ENCODE data around the gene VCL. TPM values are rescaled to one million over a fixed set of nuclear protein-coding genes. Genes with fewer than 3 reads are reported as not detected.

VCL gene
- total RNA-seq, 1 experiment from 2014 or later: 176 TPM

DNA sequence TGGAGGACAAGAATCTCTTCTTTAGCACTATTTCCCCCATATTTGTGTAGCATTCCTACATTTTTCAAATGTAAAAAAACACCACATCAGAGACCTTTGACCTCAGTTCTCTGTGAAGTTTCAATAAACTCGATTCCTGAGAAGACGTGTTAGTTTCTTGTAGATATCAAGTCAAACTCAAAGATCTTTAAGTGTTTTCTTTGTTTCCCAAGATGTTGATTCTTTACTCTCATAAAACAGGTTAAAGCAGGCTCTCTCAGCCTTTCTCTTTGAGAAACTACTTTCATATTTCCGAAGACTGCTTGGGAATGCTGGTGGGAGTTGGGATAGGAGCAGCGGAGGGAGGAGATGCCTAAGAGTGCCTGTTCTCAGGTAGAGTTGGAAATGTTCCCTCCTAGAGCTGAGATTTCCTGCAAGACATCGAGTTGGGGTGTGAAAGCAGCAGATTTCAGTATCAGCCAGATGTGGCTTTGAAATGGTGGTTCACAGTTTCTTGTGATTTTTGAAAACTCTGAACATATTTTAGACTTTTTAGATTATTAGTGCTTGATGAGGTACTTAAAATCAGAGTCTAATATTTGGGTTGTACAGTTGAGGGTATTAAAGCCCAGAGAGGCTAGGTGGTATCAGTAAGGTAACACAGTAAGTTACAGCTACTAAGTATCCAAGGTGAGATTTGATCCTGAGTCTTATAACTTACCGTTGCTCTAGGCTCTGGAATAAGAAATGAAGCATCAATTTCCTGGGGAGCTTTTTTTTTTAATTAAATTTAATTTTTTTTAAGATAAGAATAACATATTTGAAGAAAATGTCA, 167.0 kb downstream of the VCL start:
- ChIA-PET POLR2A (ENCODE audit: low non-redundant PET) (no interaction called here), CTCF (no interaction called here)
- BruUV-seq (replicated peaks): no TSS peak
- Histone ChIP-seq H3K36me3 (ENCODE audit: insufficient read depth, low read length, poor library complexity, severe bottlenecking) (no peaks in the 10 kb centered on the region), H3K4me1 (ENCODE audit: insufficient read depth, low read length, poor library complexity, severe bottlenecking) (peaks cover 12% of the 10 kb centered on the region), H3K4me3 (ENCODE audit: low read depth, low read length, poor library complexity, severe bottlenecking) (no peak overlapping the region), H3K27me3 (replicated peaks; ENCODE audit: insufficient read depth, low read depth, low read length, poor library complexity) (no peaks in the 10 kb centered on the region), H3K9me3 (ENCODE audit: low read depth, low read length, poor library complexity, severe bottlenecking) (no peaks in the 10 kb centered on the region), H3K27ac (ENCODE audit: low read depth, low read length, poor library complexity, severe bottlenecking) (no peak overlapping the region)
- TF ChIP-seq EZH2 (IDR thresholded peaks at IDR 0.05; ENCODE audit: borderline replicate concordance, low read depth, low read length, poor library complexity, severe bottlenecking): no peak
- TF ChIP-seq, protein P1, sequence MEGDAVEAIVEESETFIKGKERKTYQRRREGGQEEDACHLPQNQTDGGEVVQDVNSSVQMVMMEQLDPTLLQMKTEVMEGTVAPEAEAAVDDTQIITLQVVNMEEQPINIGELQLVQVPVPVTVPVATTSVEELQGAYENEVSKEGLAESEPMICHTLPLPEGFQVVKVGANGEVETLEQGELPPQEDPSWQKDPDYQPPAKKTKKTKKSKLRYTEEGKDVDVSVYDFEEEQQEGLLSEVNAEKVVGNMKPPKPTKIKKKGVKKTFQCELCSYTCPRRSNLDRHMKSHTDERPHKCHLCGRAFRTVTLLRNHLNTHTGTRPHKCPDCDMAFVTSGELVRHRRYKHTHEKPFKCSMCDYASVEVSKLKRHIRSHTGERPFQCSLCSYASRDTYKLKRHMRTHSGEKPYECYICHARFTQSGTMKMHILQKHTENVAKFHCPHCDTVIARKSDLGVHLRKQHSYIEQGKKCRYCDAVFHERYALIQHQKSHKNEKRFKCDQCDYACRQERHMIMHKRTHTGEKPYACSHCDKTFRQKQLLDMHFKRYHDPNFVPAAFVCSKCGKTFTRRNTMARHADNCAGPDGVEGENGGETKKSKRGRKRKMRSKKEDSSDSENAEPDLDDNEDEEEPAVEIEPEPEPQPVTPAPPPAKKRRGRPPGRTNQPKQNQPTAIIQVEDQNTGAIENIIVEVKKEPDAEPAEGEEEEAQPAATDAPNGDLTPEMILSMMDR (conservative IDR thresholded peaks at IDR 0.05; ENCODE audit: low read depth, low read length): no peak
- intact Hi-C loops (cut with micrococcal nuclease; ENCODE audit: unreplicated experiment): no loop called here
- DNase-seq (ENCODE audit: low spot score): no peak

DNA sequence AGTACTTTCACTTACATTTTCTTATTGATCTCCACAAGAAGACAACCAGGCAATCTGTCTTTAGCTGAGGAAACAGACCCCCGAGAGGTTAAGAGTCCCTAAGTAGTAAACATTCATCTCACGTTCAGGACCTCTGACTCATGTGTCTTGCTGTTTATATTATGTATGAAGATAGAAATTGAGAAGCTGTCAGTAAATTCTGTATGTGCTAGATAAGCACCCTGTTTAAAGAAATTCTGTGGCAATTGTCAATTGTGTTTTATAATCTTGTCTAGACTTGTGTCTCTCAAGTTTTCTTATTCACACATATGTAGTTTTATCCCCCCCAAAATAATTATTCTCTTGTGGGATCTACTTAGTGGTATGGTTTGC, 167.6 kb downstream of the VCL start:
- Histone ChIP-seq H3K27me3 (replicated peaks; ENCODE audit: insufficient read depth, low read depth, low read length, poor library complexity) (no peaks in the 10 kb centered on the region), H3K9me3 (ENCODE audit: low read depth, low read length, poor library complexity, severe bottlenecking) (no peaks in the 10 kb centered on the region), H3K36me3 (ENCODE audit: insufficient read depth, low read length, poor library complexity, severe bottlenecking) (no peaks in the 10 kb centered on the region), H3K4me1 (ENCODE audit: insufficient read depth, low read length, poor library complexity, severe bottlenecking) (peaks cover 12% of the 10 kb centered on the region), H3K27ac (ENCODE audit: low read depth, low read length, poor library complexity, severe bottlenecking) (no peak overlapping the region), H3K4me3 (ENCODE audit: low read depth, low read length, poor library complexity, severe bottlenecking) (no peak overlapping the region)
- DNase-seq (ENCODE audit: low spot score): no peak
- ChIA-PET CTCF (no interaction called here), POLR2A (ENCODE audit: low non-redundant PET) (no interaction called here)
- TF ChIP-seq, protein P1 (conservative IDR thresholded peaks at IDR 0.05; ENCODE audit: low read depth, low read length): no peak
- no peak for TF ChIP-seq EZH2 (IDR thresholded peaks at IDR 0.05; ENCODE audit: borderline replicate concordance, low read depth, low read length, poor library complexity, severe bottlenecking)
- no TSS peak for BruUV-seq (replicated peaks)
- intact Hi-C loops (cut with micrococcal nuclease; ENCODE audit: unreplicated experiment): no loop called here

DNA sequence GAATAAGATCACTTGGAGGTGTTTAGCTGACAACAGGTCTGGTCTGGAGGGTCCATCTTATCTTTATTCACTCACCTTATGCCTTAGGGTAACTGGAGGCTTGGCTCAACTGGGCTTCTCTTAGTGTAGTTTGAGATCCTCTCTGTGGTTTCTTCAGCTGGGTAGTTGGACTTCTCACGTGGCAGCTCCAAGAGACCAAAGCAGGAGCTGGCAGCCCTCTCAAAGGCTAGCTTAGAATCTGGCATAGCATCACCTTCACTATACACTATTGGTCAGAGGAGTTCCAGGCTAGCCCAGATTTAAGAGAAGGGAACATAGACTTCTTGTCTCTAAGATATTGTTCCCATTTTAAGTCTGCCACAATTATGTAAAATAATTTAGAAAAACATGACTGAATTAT, 169.5 kb downstream of the VCL start:
- no peak overlapping the region for H3K27ac ChIP-seq (ENCODE audit: low read depth, low read length, poor library complexity, severe bottlenecking)
- H3K4me3 ChIP-seq (ENCODE audit: low read depth, low read length, poor library complexity, severe bottlenecking): no peak overlapping the region
- H3K4me1 ChIP-seq (ENCODE audit: insufficient read depth, low read length, poor library complexity, severe bottlenecking): peaks cover 12% of the 10 kb centered on the region
- H3K27me3 ChIP-seq (replicated peaks; ENCODE audit: insufficient read depth, low read depth, low read length, poor library complexity): no peaks in the 10 kb centered on the region
- H3K9me3 ChIP-seq (ENCODE audit: low read depth, low read length, poor library complexity, severe bottlenecking): no peaks in the 10 kb centered on the region
- intact Hi-C loops (cut with micrococcal nuclease; ENCODE audit: unreplicated experiment): no loop called here
- no peak for DNase-seq (ENCODE audit: low spot score)
- no TSS peak for BruUV-seq (replicated peaks)
- CTCF ChIA-PET: no interaction called here
- TF ChIP-seq, protein P1 (conservative IDR thresholded peaks at IDR 0.05; ENCODE audit: low read depth, low read length): no peak
- no peak for TF ChIP-seq EZH2 (IDR thresholded peaks at IDR 0.05; ENCODE audit: borderline replicate concordance, low read depth, low read length, poor library complexity, severe bottlenecking)
- no peaks in the 10 kb centered on the region for H3K36me3 ChIP-seq (ENCODE audit: insufficient read depth, low read length, poor library complexity, severe bottlenecking)
- POLR2A ChIA-PET (ENCODE audit: low non-redundant PET): no interaction called here

Other genes with a start within 250 kb of the VCL start
- gene CHCHD1, start 216.1 kb upstream of the VCL start, total RNA-seq (2021): 37.5 and 37.7 TPM in 2 replicates
- gene ZSWIM8, start 212.5 kb upstream of the VCL start, total RNA-seq (2021): 71.3 and 81.1 TPM in 2 replicates
- gene NDST2, start 186.5 kb upstream of the VCL start, total RNA-seq (2021): 23.1 and 28.9 TPM in 2 replicates
- gene CAMK2G, start 123.6 kb upstream of the VCL start, total RNA-seq (2021): 32.7 and 40.3 TPM in 2 replicates
- gene PLAU, start 87.0 kb upstream of the VCL start, total RNA-seq (2021): 6.9 and 8.3 TPM in 2 replicates
- 63.7 and 68.3 TPM in 2 replicates for gene AP3M1, start 152.7 kb downstream of the VCL start, total RNA-seq (2021)
- gene ADK, start 153.1 kb downstream of the VCL start, total RNA-seq (2021): 46.5 and 49.0 TPM in 2 replicates

Data from A673 (cell line).